Left ventricle myocardium inferior (tissue), 1 donor: ENCODE results near the gene PIK3R4. TPM values are rescaled to one million over a fixed set of nuclear protein-coding genes. Genes with fewer than 3 reads are reported as not detected.

ENCODE experiments used
- DNase-seq: peaks from one replicate; pipeline ENCODE4 v3.0.0-alpha.2; 2020
- H3K27ac ChIP-seq: fragments of 200-600 bp; replicated peaks from 2 replicates; pipeline ENCODE4 v1.8.0; 2021
- H3K27me3 ChIP-seq: fragments of 200-600 bp; 2 replicates; pipeline ENCODE4 v1.8.0; 2021; ENCODE audit warnings: low read depth
- H3K36me3 ChIP-seq: fragments of 200-600 bp; 2 replicates; pipeline ENCODE4 v1.8.0; 2021
- H3K4me1 ChIP-seq: fragments of 200-600 bp; 2 replicates; pipeline ENCODE4 v1.8.0; 2021
- H3K4me3 ChIP-seq: fragments of 200-600 bp; 2 replicates; pipeline ENCODE4 v1.8.0; 2021; ENCODE audit warnings: mild to moderate bottlenecking, moderate library complexity
- H3K9me3 ChIP-seq: fragments of 200-600 bp; replicated peaks from 2 replicates; pipeline ENCODE4 v1.8.0; 2021
- CTCF ChIP-seq: fragments of 200-600 bp; IDR thresholded peaks from 2 replicates; pipeline ENCODE4 v1.8.0; 2021; ENCODE audit warnings: antibody characterized with exemption, mild to moderate bottlenecking, borderline replicate concordance
- intact Hi-C: fragments of 100-400 bp; cut with micrococcal nuclease; formaldehyde crosslinking; loops from one replicate; pipeline ENCODE4 v1.11.0; 2022
- total RNA-seq: library from RNA; stranded (reverse); fragmentation: NEBNext Ultra II Directional; extraction: Animal tissue kit (Norgen Biotek cat#: 25700); gene quantifications from one replicate; pipeline ENCODE4 v1.2.1, GENCODE V29; 2021
- donor health status: DM: no; HTN: yes; CAD: no; lungs with severe emphysema.

Gene PIK3R4
- total RNA-seq, 1 donor from 2014 or later: 13.8 TPM

- Histone ChIP-seq H3K4me1 (peaks cover 11% of the 10 kb centered on the region), H3K36me3 (peaks cover 69% of the 10 kb centered on the region)
Observed at GRCh38 chr3:130705501-130705900, 41.1 kb downstream of the PIK3R4 start.

GRCh38 chr3:130702985-130703384 lies 43.6 kb downstream of the PIK3R4 start:
- intact Hi-C loops: no loop called here
- H3K27ac ChIP-seq: no peak overlapping the region
- H3K36me3 ChIP-seq: peaks cover 69% of the 10 kb centered on the region

More at GRCh38 chr3:130705501-130705900, 41.1 kb downstream of the PIK3R4 start:
- H3K4me3 ChIP-seq: no peak overlapping the region
- no peak for TF ChIP-seq CTCF
- intact Hi-C loops: no loop called here
- DNase-seq: no peak
- H3K9me3 ChIP-seq: no peaks in the 10 kb centered on the region
- no peak overlapping the region for H3K27ac ChIP-seq
- H3K27me3 ChIP-seq: no peaks in the 10 kb centered on the region

GRCh38 chr3:130700541-130700940 lies 46.1 kb downstream of the PIK3R4 start:
- H3K36me3 ChIP-seq: peaks cover 49% of the 10 kb centered on the region
- H3K27ac ChIP-seq: peak overlapping the region; percentile 62

More at GRCh38 chr3:130702985-130703384, 43.6 kb downstream of the PIK3R4 start:
- TF ChIP-seq CTCF: no peak
- peaks cover 7% of the 10 kb centered on the region for H3K4me1 ChIP-seq
- no peak overlapping the region for H3K4me3 ChIP-seq
- no peaks in the 10 kb centered on the region for H3K27me3 ChIP-seq
- no peak for DNase-seq
- no peaks in the 10 kb centered on the region for H3K9me3 ChIP-seq

GRCh38 chr3:130699765-130700164 lies 46.9 kb downstream of the PIK3R4 start:
- Histone ChIP-seq H3K27ac (peak overlapping the region; percentile 53), H3K4me3 (no peak overlapping the region), H3K36me3 (peaks cover 48% of the 10 kb centered on the region), H3K27me3 (no peaks in the 10 kb centered on the region), H3K4me1 (peaks cover 7% of the 10 kb centered on the region), H3K9me3 (no peaks in the 10 kb centered on the region)
- peak; percentile 46 for TF ChIP-seq CTCF
- intact Hi-C loops: no loop called here
- no peak for DNase-seq

More at GRCh38 chr3:130700541-130700940, 46.1 kb downstream of the PIK3R4 start:
- DNase-seq: no peak
- no peak for TF ChIP-seq CTCF
- Histone ChIP-seq H3K4me1 (peaks cover 7% of the 10 kb centered on the region), H3K27me3 (no peaks in the 10 kb centered on the region), H3K4me3 (no peak overlapping the region), H3K9me3 (no peaks in the 10 kb centered on the region)
- intact Hi-C loops: no loop called here

- Histone ChIP-seq H3K27me3 (no peaks in the 10 kb centered on the region), H3K27ac (no peak overlapping the region), H3K9me3 (no peaks in the 10 kb centered on the region), H3K4me3 (no peak overlapping the region), H3K36me3 (peaks cover 37% of the 10 kb centered on the region), H3K4me1 (no peaks in the 10 kb centered on the region)
- intact Hi-C loops: no loop called here
- DNase-seq: no peak
- no peak for TF ChIP-seq CTCF
Observed at GRCh38 chr3:130693314-130693713, 53.3 kb downstream of the PIK3R4 start.
